Uterine smooth muscle cell (primary cell): ENCODE measurements around the gene ATE1. TPM values are rescaled to one million over a fixed set of nuclear protein-coding genes. Genes with fewer than 3 reads are reported as not detected.

Source experiments
- total RNA-seq: library from RNA; depleted of rRNA; stranded (reverse); fragments of >200 nt; gene quantifications from 2 replicates; pipeline ENCODE4 v1.2.3, GENCODE V29; 2014

The ATE1 gene
- 28.7 and 30.1 TPM in 2 replicates for total RNA-seq

GRCh38 chr10:121927841-121928527, at the start of gene ATE1:
Gene ATE1 (minus strand): TSS chr10:121928031. CDS start chr10:121927949, 82 bp downstream.

GRCh38 chr10:121974535-121975294, 46.9 kb upstream of the ATE1 start, which contains the start of gene NSMCE4A:
Gene NSMCE4A (minus strand): TSS chr10:121975217. CDS start chr10:121975165, 52 bp downstream.

Other genes starting within 250 kb of the ATE1 start
- gene NSMCE4A, start 47.2 kb upstream of the ATE1 start, total RNA-seq: 21.7 and 58.5 TPM in 2 replicates
- 3.5 and 7.5 TPM in 2 replicates for gene TACC2, start 61.1 kb upstream of the ATE1 start, total RNA-seq